Measurements from ENCODE around the gene FAM216A. TPM values are rescaled to one million over a fixed set of nuclear protein-coding genes. Genes with fewer than 3 reads are reported as not detected.

FAM216A gene
- total and polyA plus RNA-seq, 9 of the 15 experiments (the other 6 are each of a cell fraction or from before 2014, with no cell fraction given) = 17.2 to 96.9 (median 48.5) TPM

GRCh38 chr12:110468214-110469048 lies at the start of gene FAM216A, which contains the start of gene GPN3 (continued):
- peak; percentile 82 for TF ChIP-seq BHLHE40 (IDR thresholded peaks at IDR 0.05; ENCODE audit: low read length)
- TF ChIP-seq NFE2 (IDR thresholded peaks at IDR 0.05; ENCODE audit: low read depth) = peak; percentile 36; the same call in 1 of the 2 replicates
- no peak for TF ChIP-seq RBM15 (IDR thresholded peaks at IDR 0.05; ENCODE audit: insufficient read depth, low read length)
- no peak for TF ChIP-seq ARID2 (IDR thresholded peaks at IDR 0.05)
- TF ChIP-seq RBM39 (optimal IDR thresholded peaks at IDR 0.05; ENCODE audit: low read depth, low read length) = no peak
- peak; percentile 75 for TF ChIP-seq SUPT5H (IDR thresholded peaks at IDR 0.05)
- no peak for TF ChIP-seq ZNF253 (CRISPR knock-in tag; conservative IDR thresholded peaks at IDR 0.05)
- 0 out of 2 replicates have a peak, but pooled peaks have one; percentile 14 for TF ChIP-seq ZNF384 (IDR thresholded peaks at IDR 0.05; ENCODE audit: low read depth, low read length)
- TF ChIP-seq ZNF121 (CRISPR knock-in tag; conservative IDR thresholded peaks at IDR 0.05) = no peak
- TF ChIP-seq L3MBTL2 (IDR thresholded peaks at IDR 0.05) = peak; percentile 39
- no peak for TF ChIP-seq IFI16 (CRISPR knock-in tag; IDR thresholded peaks at IDR 0.05)
- TF ChIP-seq ZNF232 (CRISPR knock-in tag; IDR thresholded peaks at IDR 0.05) = 0 out of 2 replicates have a peak, but pooled peaks have one; percentile 22
- TF ChIP-seq NR4A1 (CRISPR knock-in tag; IDR thresholded peaks at IDR 0.05) = no peak
- no peak for TF ChIP-seq NR4A1 (tag; IDR thresholded peaks at IDR 0.05)
- no peak for TF ChIP-seq TSC22D4 (tag; IDR thresholded peaks at IDR 0.05)
- TF ChIP-seq RAD51 (IDR thresholded peaks at IDR 0.05; ENCODE audit: borderline replicate concordance, low read depth) = peak; percentile 34; the same call in 1 of the 2 replicates
- TF ChIP-seq MYC (IDR thresholded peaks at IDR 0.05; ENCODE audit: low read depth, low read length) = peak; percentile 98
- TF ChIP-seq MYC (CRISPR knock-in tag; IDR thresholded peaks at IDR 0.05; ENCODE audit: borderline replicate concordance, low read depth) = peak; percentile 84; the same call in 1 of the 2 replicates
- TF ChIP-seq, protein P1, sequence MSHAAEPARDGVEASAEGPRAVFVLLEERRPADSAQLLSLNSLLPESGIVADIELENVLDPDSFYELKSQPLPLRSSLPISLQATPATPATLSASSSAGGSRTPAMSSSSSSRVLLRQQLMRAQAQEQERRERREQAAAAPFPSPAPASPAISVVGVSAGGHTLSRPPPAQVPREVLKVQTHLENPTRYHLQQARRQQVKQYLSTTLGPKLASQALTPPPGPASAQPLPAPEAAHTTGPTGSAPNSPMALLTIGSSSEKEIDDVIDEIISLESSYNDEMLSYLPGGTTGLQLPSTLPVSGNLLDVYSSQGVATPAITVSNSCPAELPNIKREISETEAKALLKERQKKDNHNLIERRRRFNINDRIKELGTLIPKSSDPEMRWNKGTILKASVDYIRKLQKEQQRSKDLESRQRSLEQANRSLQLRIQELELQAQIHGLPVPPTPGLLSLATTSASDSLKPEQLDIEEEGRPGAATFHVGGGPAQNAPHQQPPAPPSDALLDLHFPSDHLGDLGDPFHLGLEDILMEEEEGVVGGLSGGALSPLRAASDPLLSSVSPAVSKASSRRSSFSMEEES (CRISPR knock-in tag; IDR thresholded peaks at IDR 0.05) = no peak
- TF ChIP-seq NFATC3 (IDR thresholded peaks at IDR 0.05) = no peak
- peak; percentile 92 for TF ChIP-seq HNRNPLL (IDR thresholded peaks at IDR 0.05; ENCODE audit: low read depth, low read length, poor library complexity, severe bottlenecking)
- TF ChIP-seq BCOR (IDR thresholded peaks at IDR 0.05) = no peak
- TF ChIP-seq, protein P2, sequence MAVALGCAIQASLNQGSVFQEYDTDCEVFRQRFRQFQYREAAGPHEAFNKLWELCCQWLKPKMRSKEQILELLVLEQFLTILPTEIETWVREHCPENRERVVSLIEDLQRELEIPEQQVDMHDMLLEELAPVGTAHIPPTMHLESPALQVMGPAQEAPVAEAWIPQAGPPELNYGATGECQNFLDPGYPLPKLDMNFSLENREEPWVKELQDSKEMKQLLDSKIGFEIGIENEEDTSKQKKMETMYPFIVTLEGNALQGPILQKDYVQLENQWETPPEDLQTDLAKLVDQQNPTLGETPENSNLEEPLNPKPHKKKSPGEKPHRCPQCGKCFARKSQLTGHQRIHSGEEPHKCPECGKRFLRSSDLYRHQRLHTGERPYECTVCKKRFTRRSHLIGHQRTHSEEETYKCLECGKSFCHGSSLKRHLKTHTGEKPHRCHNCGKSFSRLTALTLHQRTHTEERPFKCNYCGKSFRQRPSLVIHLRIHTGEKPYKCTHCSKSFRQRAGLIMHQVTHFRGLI (CRISPR knock-in tag; IDR thresholded peaks at IDR 0.05) = no peak
- no peak for TF ChIP-seq SREBF1 (IDR thresholded peaks at IDR 0.05; ENCODE audit: borderline replicate concordance, low read depth, low read length)
- TF ChIP-seq POLR2A (conservative IDR thresholded peaks at IDR 0.05) = peak; percentile 79
- TF ChIP-seq, protein P3, sequence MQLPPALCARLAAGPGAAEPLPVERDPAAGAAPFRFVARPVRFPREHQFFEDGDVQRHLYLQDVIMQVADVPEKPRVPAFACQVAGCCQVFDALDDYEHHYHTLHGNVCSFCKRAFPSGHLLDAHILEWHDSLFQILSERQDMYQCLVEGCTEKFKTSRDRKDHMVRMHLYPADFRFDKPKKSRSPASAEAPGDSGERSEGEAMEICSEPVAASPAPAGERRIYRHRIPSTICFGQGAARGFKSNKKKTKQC (CRISPR knock-in tag; IDR thresholded peaks at IDR 0.05) = no peak; the same call in 1 of the 2 replicates
- no peak for TF ChIP-seq ZNF280B (CRISPR knock-in tag; IDR thresholded peaks at IDR 0.05)

Data from K562 (cell line).